ENCODE data around the gene EFNA5.
"Not testable (repeated sequence)": the region's sequence is repeated elsewhere in the genome, so short reads cannot be mapped to it uniquely, and the experiment has no call there.

The EFNA5 gene

GRCh38 chr5:107457138-107457537, 213.6 kb downstream of the EFNA5 start:
- no peak for TF ChIP-seq CTCF (IDR thresholded peaks at IDR 0.05; ENCODE audit: low read length, missing control alignments)
- no peak for DNase-seq (ENCODE audit: low read depth)
- H3K4me3 ChIP-seq (replicated peaks; ENCODE audit: low read depth, low read length), result no peak overlapping the region

- TF ChIP-seq CTCF (IDR thresholded peaks at IDR 0.05; ENCODE audit: low read length, missing control alignments), result no peak
- DNase-seq (ENCODE audit: low read depth), result no peak
- no peak overlapping the region for H3K4me3 ChIP-seq (replicated peaks; ENCODE audit: low read depth, low read length)
Measured at GRCh38 chr5:107456281-107456715, 214.4 kb downstream of the EFNA5 start.

- no peak overlapping the region for H3K4me3 ChIP-seq (replicated peaks; ENCODE audit: low read depth, low read length)
- TF ChIP-seq CTCF (IDR thresholded peaks at IDR 0.05; ENCODE audit: low read length, missing control alignments), result no peak
- DNase-seq (ENCODE audit: low read depth), result no peak
Measured at GRCh38 chr5:107455111-107455544, 215.6 kb downstream of the EFNA5 start.

GRCh38 chr5:107451827-107452226, 218.9 kb downstream of the EFNA5 start:
- H3K4me3 ChIP-seq (replicated peaks; ENCODE audit: low read depth, low read length); DNase-seq (ENCODE audit: low read depth): not testable (repeated sequence)

- no peak for TF ChIP-seq CTCF (IDR thresholded peaks at IDR 0.05; ENCODE audit: low read length, missing control alignments)
- H3K4me3 ChIP-seq (replicated peaks; ENCODE audit: low read depth, low read length), result no peak overlapping the region
- no peak for DNase-seq (ENCODE audit: low read depth)
Measured at GRCh38 chr5:107451028-107451427, 219.7 kb downstream of the EFNA5 start.

- DNase-seq (ENCODE audit: low read depth), result no peak
- TF ChIP-seq CTCF (IDR thresholded peaks at IDR 0.05; ENCODE audit: low read length, missing control alignments), result no peak
- no peak overlapping the region for H3K4me3 ChIP-seq (replicated peaks; ENCODE audit: low read depth, low read length)
Measured at GRCh38 chr5:107450531-107450930, 220.2 kb downstream of the EFNA5 start.

- DNase-seq (ENCODE audit: low read depth), result no peak
- no peak overlapping the region for H3K4me3 ChIP-seq (replicated peaks; ENCODE audit: low read depth, low read length)
- no peak for TF ChIP-seq CTCF (IDR thresholded peaks at IDR 0.05; ENCODE audit: low read length, missing control alignments)
Measured at GRCh38 chr5:107449369-107449768, 221.4 kb downstream of the EFNA5 start.
